Ecto neural progenitor cell (in vitro differentiated cells): Measurements from ENCODE around the gene CSNK1D.
"Not testable (repeated sequence)": the region's sequence is repeated elsewhere in the genome, so short reads cannot be mapped to it uniquely, and the experiment has no call there.

Experiments used
- DNase-seq: peaks from one replicate; pipeline ENCODE4 v3.0.0-alpha.2; 2018; ENCODE audit warnings: low spot score

The CSNK1D gene

GRCh38 chr17:82215095-82215971 lies 58.2 kb downstream of the CSNK1D start:
- DNase-seq: no peak

- DNase-seq: no peak
These were observed 59.4 kb downstream of the CSNK1D start for GRCh38 chr17:82214012-82214628.

- DNase-seq: peak; percentile 79
These were observed 60.1 kb downstream of the CSNK1D start for GRCh38 chr17:82213251-82214011.

- DNase-seq: peak; percentile 95
These were observed 60.9 kb downstream of the CSNK1D start, which contains the start of gene CCDC57 for GRCh38 chr17:82212331-82213250. CCDC57 (minus strand) TSS chr17:82212842; CDS start chr17:82201944, 10,898 bp downstream.

DNA sequence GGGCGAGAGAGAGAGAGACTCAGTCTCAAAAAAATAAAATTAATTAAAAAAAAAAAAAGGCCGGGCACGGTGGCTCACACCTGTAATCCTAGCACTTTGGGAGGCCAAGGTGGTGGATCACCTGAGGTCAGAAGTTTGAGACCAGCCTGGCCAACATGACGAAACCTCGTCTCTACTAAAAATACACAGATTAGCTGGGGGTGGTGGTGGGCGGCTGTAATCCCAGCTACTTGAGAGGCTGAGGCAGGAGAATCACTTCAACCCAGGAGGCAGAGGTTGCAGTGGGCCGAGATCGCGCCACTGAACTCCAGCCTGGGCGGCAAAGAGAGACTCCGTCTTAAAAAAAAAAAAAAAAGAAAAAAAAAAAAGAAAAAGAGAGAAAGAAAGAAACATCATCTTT lies 62.8 kb downstream of the CSNK1D start:
- not testable (repeated sequence) for DNase-seq

DNA sequence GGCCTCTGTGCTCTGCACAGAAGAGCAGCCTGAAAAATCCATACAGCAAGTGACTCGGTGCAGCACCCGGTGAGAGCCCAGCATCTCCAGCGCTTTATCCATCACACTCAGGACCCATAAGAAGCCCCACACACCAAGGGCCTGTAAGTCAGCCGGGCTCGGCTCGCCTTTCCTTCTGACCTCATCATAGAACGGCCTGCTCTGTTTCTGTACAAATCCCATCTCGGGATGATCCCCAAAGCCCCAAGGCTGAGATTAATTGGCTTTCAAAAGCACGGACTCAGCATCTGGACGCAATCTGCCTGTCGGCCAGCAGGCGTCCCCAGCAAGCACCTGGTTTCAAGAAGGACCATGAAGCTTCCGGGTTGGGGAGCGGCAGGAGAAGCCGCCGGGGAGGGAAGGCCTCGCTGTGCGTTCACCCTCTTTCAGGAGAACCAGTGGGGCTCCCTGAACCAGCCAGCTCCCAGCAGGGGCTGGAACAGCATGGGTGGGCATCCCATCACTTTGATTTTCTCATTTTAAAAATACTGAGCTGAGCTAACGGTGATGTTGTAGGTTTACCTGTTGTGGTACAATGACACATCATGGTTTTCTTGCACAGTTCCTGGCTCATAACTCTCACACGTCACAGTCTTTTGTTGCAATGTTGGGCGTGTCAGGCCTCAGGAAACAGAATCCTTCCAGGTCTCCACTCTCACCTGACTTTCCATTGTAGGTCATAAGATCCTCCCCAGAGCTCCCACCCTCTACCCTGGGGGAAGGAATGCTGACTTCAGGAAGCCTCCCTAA lies 67.6 kb downstream of the CSNK1D start:
- peak; percentile 87 for DNase-seq

- DNase-seq: no peak
These were observed 68.4 kb downstream of the CSNK1D start for GRCh38 chr17:82204831-82205719.

- DNase-seq: no peak
These were observed 69.6 kb downstream of the CSNK1D start for GRCh38 chr17:82203920-82204319.

GRCh38 chr17:82202981-82203380 lies 70.5 kb downstream of the CSNK1D start:
- no peak for DNase-seq

DNA sequence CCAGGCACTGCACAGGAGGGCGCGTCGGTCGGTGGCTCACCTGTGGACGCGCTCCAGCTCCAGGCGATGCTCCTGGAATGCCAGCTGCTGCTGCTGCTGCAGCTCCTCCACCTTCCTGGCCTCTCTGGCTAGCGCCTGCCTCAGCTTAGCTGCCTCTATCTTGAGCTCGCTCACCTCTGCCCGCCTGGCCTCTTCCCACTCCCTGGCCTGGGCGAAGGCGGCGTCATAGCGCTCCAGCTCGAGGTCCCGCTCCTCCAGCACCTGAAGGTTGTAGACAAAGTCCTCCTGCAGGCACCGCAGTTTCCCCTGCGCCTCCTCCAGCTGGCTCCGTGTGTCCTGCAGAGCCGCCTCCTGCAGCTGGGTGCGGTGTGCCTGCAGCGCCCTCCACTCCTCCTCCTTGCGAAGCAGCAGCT lies 72.0 kb downstream of the CSNK1D start:
- DNase-seq: no peak

GRCh38 chr17:82200743-82201497 lies 72.6 kb downstream of the CSNK1D start:
- no peak for DNase-seq

GRCh38 chr17:82200135-82200534 lies 73.4 kb downstream of the CSNK1D start:
- DNase-seq: no peak

DNA sequence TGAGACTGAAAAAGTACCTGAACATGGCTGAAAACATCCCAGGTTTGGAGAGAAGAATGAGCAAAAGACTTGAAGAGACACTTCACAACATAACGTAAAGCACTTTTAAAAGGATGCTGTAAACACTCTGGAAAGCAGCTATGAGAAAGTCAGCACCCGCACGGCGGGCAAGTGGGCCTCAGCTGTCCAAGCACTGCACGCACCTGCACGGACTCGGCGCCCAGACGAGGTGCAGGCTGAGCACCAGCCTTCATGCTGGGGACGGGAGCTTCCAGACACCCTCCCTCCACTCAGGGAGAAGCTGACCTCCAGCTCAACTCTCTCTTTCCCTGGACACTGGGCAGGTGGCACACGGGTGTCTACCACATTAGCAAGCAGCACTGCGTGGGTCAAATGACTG lies 74.0 kb downstream of the CSNK1D start:
- DNase-seq: no peak

DNA sequence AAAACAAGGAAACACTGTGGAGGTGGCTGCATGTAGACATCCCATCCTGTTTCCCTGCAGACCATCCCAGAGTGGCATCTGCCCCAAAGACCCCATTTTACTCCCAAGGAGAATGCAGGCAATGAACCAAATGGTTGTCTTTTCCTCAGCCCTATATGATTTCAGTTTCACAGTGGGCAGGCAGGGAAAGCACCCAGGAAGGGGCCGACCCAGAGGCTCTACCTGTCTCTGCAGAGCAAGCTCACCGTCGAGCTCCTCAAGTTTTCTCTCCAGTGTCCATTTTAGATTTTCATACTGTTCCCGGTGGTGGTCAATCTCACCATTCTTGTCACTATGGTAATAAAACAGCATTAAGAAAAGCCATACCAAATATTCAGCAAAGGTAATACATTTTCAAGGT lies 75.4 kb downstream of the CSNK1D start:
- DNase-seq: no peak

GRCh38 chr17:82195675-82196672 lies 77.5 kb downstream of the CSNK1D start:
- no peak for DNase-seq

DNA sequence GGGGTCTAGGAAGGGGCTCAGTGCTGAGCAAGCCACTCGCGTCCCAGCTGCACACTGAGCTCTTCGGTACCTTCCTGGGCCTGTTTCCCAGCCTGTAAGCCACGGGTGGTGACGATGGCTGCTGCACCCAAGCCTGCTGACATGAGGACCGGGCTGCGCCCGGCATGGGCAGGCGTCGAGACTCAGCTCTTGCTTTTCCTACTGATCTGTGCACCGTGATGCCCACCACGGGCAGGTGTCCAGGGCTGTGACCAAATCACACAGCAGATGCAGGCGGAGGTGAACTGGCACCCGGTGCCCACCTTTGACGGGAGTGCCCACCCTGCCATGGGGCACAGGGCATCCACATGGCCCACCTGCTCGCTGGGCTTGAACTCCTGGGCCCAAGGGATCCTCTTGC lies 78.7 kb downstream of the CSNK1D start:
- no peak for DNase-seq

DNA sequence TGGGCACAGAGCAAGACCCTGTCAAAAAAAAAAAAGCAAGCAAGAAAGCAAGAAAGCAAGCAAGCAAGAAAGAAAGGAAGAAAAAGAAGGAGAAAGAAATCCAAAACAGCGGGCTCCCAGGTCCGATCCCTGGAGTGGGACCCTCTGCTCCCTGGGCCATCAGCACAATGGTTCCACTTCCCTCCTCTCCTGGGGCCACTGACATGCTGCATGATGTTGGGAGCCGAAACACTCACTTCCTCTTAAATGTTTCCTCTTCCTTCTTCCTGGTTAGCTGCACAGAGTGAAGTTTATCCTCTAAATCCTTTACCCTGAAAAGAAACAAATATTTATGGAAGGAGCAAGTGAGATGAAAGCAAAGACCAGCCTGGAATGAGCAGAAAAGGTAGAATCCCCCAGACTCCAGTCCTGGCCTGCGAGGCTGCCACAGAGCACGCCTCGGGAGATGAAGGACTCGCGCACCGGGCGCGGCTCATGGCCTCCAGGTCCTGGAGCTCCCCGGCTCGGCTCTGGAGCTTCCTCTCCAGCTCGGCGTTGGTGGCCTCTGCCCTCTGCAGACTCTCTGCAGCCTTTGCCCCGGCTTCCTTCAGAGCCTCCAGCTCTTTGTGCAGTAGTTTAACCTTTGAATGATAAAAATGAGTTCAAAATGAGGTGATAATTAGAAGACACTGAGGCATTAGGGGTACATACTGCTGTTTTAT lies 79.8 kb downstream of the CSNK1D start:
- DNase-seq: no peak
